A549 (cell line): ENCODE results near the gene SLC39A10. TPM values are rescaled to one million over a fixed set of nuclear protein-coding genes. Genes with fewer than 3 reads are reported as not detected.
A peak's percentile ranks its signal among the peaks of the same experiment; 100 is the strongest.

ENCODE experiments used
- BHLHE40 ChIP-seq: IDR thresholded peaks from 2 replicates; pipeline ENCODE4 v1.6.1; 2012; ENCODE audit warnings: low read depth, low read length, inconsistent platforms
- CBX2 ChIP-seq: fragments of 200-600 bp; sonication (generic); IDR thresholded peaks from 2 replicates; pipeline ENCODE4 v1.6.1; 2016; ENCODE audit warnings: low read depth, mild to moderate bottlenecking, borderline replicate concordance
- CBX8 ChIP-seq: fragments of 200-600 bp; sonication (generic); IDR thresholded peaks from 2 replicates; pipeline ENCODE4 v1.6.1; 2016
- CEBPB ChIP-seq, 2 experiments: fragments of >200 bp in 1 of 2; sonication (Bioruptor Twin) in 1 of 2; formaldehyde crosslinking in 1 of 2; IDR thresholded peaks; 2 replicates each; pipeline ENCODE4 v1.6.1; 2012 to 2016
- CHD2 ChIP-seq: fragments of 150-350 bp; IDR thresholded peaks from 2 replicates; pipeline ENCODE4 v1.6.1; 2014; ENCODE audit warnings: low read length; ENCODE audit not compliant: partially characterized antibody
- E2F6 ChIP-seq: IDR thresholded peaks from 2 replicates; pipeline ENCODE4 v1.6.1; 2012; ENCODE audit warnings: low read depth, borderline replicate concordance
- EP300 ChIP-seq, 2 experiments: fragments of >200 bp; sonication (Bioruptor Twin); formaldehyde crosslinking; IDR thresholded peaks; 2 replicates in 1 of 2; 3 replicates in 1 of 2; pipeline ENCODE4 v1.6.1; 2016 to 2017
- FOSB ChIP-seq: fragments of 250-450 bp; sonication (Bioruptor Pico); IDR thresholded peaks from 2 replicates; pipeline ENCODE4 v1.5.0; 2020; ENCODE audit warnings: mild to moderate bottlenecking, moderate library complexity
- FOSL2 ChIP-seq, 2 experiments: fragments of 450-650 bp in 1 of 2; fragments of >200 bp in 1 of 2; sonication (Bioruptor Twin) in 1 of 2; formaldehyde crosslinking; IDR thresholded peaks; 2 replicates each; pipeline versions ENCODE4 v1.5.0 to v1.6.1; 2016 to 2020; ENCODE audit warnings: mild to moderate bottlenecking in 1 of 2, moderate library complexity in 1 of 2
- FOXS1 ChIP-seq: fragments of 250-450 bp; sonication (Bioruptor Pico); IDR thresholded peaks from 2 replicates; pipeline ENCODE4 v1.5.0; 2020; ENCODE audit warnings: mild to moderate bottlenecking, moderate library complexity
- HMGXB4 ChIP-seq: fragments of 250-450 bp; sonication (Bioruptor Pico); IDR thresholded peaks from 2 replicates; pipeline ENCODE4 v1.5.0; 2021; ENCODE audit warnings: mild to moderate bottlenecking, moderate library complexity, borderline replicate concordance
- HOXB5 ChIP-seq: fragments of 250-450 bp; sonication (Bioruptor Pico); IDR thresholded peaks from 2 replicates; pipeline ENCODE4 v1.5.0; 2020; ENCODE audit warnings: mild to moderate bottlenecking, moderate library complexity
- JUN ChIP-seq, 2 experiments: fragments of >200 bp; sonication (Bioruptor Twin); formaldehyde crosslinking; IDR thresholded peaks; 2 replicates in 1 of 2; 3 replicates in 1 of 2; pipeline ENCODE4 v1.6.1; 2016 to 2017
- JUNB ChIP-seq: fragments of >200 bp; sonication (Bioruptor Twin); formaldehyde crosslinking; IDR thresholded peaks from 2 replicates; pipeline ENCODE4 v1.6.1; 2016
- KDM1A ChIP-seq: fragments of 200-600 bp; sonication (generic); IDR thresholded peaks from 2 replicates; pipeline ENCODE4 v1.6.1; 2016; ENCODE audit warnings: low read depth, mild to moderate bottlenecking
- MAFK ChIP-seq: fragments of 450-650 bp; IDR thresholded peaks from 2 replicates; pipeline ENCODE4 v1.6.1; 2014; ENCODE audit not compliant: partially characterized antibody
- NPAS2 ChIP-seq: fragments of 250-450 bp; sonication (Bioruptor Pico); IDR thresholded peaks from 2 replicates; pipeline ENCODE4 v1.8.0; 2022; ENCODE audit warnings: mild to moderate bottlenecking, moderate library complexity, borderline replicate concordance
- POLR2AphosphoS2 ChIP-seq: conservative IDR thresholded peaks from 2 replicates; pipeline ENCODE4 v1.6.1; 2012; ENCODE audit warnings: low read length, improper control_type of control experiment, inconsistent platforms
- RAD21 ChIP-seq, 2 experiments: fragments of >200 bp in 1 of 2; sonication (Bioruptor Twin) in 1 of 2; formaldehyde crosslinking in 1 of 2; IDR thresholded peaks in 1 of 2; conservative IDR thresholded peaks in 1 of 2; 2 replicates in 1 of 2; 3 replicates in 1 of 2; pipeline ENCODE4 v1.6.1; 2012 to 2018; ENCODE audit warnings: inconsistent platforms in 1 of 2
- RFX5 ChIP-seq: fragments of 450-650 bp; IDR thresholded peaks from 2 replicates; pipeline ENCODE4 v1.7.1; 2014; ENCODE audit warnings: antibody characterized with exemption, mild to moderate bottlenecking, moderate library complexity
- TFCP2L1 ChIP-seq: fragments of 250-450 bp; sonication (Bioruptor Pico); IDR thresholded peaks from 2 replicates; pipeline ENCODE4 v1.5.0; 2021; ENCODE audit warnings: mild to moderate bottlenecking
- ZFP36 ChIP-seq: fragments of 450-650 bp; IDR thresholded peaks from 2 replicates; pipeline ENCODE4 v1.6.1; 2014; ENCODE audit warnings: borderline replicate concordance; ENCODE audit not compliant: partially characterized antibody
- polyA plus RNA-seq, 4 experiments: library from polyadenylated mRNA; depleted of rRNA in 3 of 4; stranded (reverse); fragments of >200 nt; fragmentation: RNase III in 1 of 4; extraction: RNeasy Plus Mini Kit Qiagen cat#74134 plus additional on column Dnase treatment in 1 of 4; gene quantifications; 2 replicates in 3 of 4; 3 replicates in 1 of 4; pipeline ENCODE4 v1.2.3, GENCODE V29; 2011 to 2017
- TF ChIP-seq, protein P1 (sequence below): IDR thresholded peaks from 2 replicates; pipeline ENCODE4 v1.6.1; 2012
- TF ChIP-seq, protein P2 (sequence below): IDR thresholded peaks from 2 replicates; pipeline ENCODE4 v1.6.1; 2012
- TF ChIP-seq, protein P3 (sequence below): fragments of >200 bp; sonication (Bioruptor Twin); formaldehyde crosslinking; IDR thresholded peaks from 3 replicates; pipeline ENCODE4 v1.6.1; 2016

The SLC39A10 gene
- polyA plus RNA-seq, 2 of the 4 experiments (the other 2 are of a cell fraction) = 38.4 to 42.6 TPM

DNA sequence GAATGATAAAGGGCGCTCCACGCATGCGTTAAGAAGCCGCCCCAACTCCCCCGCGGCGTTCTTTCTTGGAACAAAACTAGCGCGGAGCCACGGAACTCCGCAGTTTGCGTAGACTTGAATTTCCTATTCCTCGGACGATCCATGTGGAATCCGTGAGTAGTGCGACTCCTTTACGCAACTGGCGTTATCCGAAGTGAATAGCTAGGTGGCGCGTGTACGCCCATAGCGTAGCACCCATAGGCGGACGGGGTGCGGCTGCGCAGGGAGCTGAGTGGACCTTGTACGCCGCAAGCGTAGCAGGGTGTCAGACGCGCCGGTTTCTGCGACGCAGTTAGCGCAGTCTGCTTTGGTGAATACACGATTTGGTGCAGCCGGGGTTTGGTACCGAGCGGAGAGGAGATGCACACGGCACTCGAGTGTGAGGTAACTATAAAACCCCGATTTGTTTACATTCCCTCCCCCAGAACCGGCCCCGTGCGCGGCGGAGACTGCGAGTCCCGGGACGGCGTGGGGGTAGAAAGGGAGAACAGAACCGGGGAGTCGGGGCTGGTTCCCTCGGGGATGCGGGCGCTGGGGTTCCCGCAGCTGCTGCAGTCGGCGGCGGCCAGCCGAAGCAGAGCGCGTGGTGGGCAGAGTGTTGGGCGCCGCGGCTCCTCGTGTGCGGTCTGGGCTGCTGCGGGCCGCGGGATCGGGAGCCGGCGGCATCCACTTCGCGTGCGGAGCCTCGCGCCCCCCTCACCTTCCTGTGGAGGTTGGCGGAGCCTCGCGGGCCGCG lies at the start of gene SLC39A10 (continued):
- peak; percentile 72; the same call in 1 of the 2 replicates for TF ChIP-seq FOXS1 (CRISPR knock-in tag)
- TF ChIP-seq HMGXB4 = 0 out of 2 replicates have a peak, but pooled peaks have one; percentile 52
- no peak for TF ChIP-seq CBX2
- no peak for TF ChIP-seq MAFK
- no peak for TF ChIP-seq HOXB5
- TF ChIP-seq JUNB = no peak
- TF ChIP-seq ZFP36 = no peak
- peak; percentile 73; the same call in 1 of the 2 replicates for TF ChIP-seq TFCP2L1 (CRISPR knock-in tag)
- no peak for TF ChIP-seq CBX8
- TF ChIP-seq, protein P1, sequence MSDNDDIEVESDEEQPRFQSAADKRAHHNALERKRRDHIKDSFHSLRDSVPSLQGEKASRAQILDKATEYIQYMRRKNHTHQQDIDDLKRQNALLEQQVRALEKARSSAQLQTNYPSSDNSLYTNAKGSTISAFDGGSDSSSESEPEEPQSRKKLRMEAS = peak; percentile 78
- TF ChIP-seq RAD21 (conservative IDR thresholded peaks at IDR 0.05 in 1 of 2, IDR thresholded peaks at IDR 0.05 in 1 of 2) = peak in 1 of 2 experiments; percentile 19; a peak in 2 of 5 replicates
- TF ChIP-seq JUN (IDR thresholded peaks at IDR 0.05) = peak; percentile 82 to 99
- TF ChIP-seq POLR2AphosphoS2 = no peak
- TF ChIP-seq, protein P2, sequence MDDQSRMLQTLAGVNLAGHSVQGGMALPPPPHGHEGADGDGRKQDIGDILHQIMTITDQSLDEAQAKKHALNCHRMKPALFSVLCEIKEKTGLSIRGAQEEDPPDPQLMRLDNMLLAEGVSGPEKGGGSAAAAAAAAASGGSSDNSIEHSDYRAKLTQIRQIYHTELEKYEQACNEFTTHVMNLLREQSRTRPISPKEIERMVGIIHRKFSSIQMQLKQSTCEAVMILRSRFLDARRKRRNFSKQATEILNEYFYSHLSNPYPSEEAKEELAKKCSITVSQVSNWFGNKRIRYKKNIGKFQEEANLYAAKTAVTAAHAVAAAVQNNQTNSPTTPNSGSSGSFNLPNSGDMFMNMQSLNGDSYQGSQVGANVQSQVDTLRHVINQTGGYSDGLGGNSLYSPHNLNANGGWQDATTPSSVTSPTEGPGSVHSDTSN = no peak
- no peak for TF ChIP-seq FOSL2 (IDR thresholded peaks at IDR 0.05)
- peak; percentile 21; the same call in 1 of the 2 replicates for TF ChIP-seq FOSL2 (CRISPR knock-in tag; IDR thresholded peaks at IDR 0.05)
- TF ChIP-seq BHLHE40 = no peak
- TF ChIP-seq NPAS2 = no peak
- no peak for TF ChIP-seq FOSB (CRISPR knock-in tag)
- TF ChIP-seq, protein P3, sequence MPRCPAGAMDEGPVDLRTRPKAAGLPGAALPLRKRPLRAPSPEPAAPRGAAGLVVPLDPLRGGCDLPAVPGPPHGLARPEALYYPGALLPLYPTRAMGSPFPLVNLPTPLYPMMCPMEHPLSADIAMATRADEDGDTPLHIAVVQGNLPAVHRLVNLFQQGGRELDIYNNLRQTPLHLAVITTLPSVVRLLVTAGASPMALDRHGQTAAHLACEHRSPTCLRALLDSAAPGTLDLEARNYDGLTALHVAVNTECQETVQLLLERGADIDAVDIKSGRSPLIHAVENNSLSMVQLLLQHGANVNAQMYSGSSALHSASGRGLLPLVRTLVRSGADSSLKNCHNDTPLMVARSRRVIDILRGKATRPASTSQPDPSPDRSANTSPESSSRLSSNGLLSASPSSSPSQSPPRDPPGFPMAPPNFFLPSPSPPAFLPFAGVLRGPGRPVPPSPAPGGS = peak; percentile 94
- TF ChIP-seq CHD2 = no peak
- no peak for TF ChIP-seq RFX5
- no peak for TF ChIP-seq KDM1A
- no peak for TF ChIP-seq CEBPB (IDR thresholded peaks at IDR 0.05)
- TF ChIP-seq E2F6 = no peak
- TF ChIP-seq EP300 (IDR thresholded peaks at IDR 0.05) = no peak
